PC-9 (cell line): Measurements from ENCODE around the gene CD6. TPM values are rescaled to one million over a fixed set of nuclear protein-coding genes. Genes with fewer than 3 reads are reported as not detected.

Source experiments
- BruUV-seq: library from RNA; stranded (reverse); fragments of 400-500 nt; replicated peaks from 2 replicates; lab custom pipeline; 2021; lab: Mats Ljungman, UMichigan
- CTCF ChIA-PET: fragments of 300-600 bp; sonication (Branson Sonifier 250); formaldehyde crosslinking; loops from one replicate; lab custom pipeline; 2022; ENCODE audit warnings: antibody characterized with exemption; lab: Charles Lee
- POLR2A ChIA-PET: fragments of 300-600 bp; sonication (Branson Sonifier 250); formaldehyde crosslinking; loops from one replicate; lab custom pipeline; 2022; ENCODE audit warnings: antibody characterized with exemption; ENCODE audit not compliant: unreplicated experiment; lab: Charles Lee
- DNase-seq, 2 experiments: peaks; one replicate each; pipeline versions ENCODE4 v3.0.0 to v3.0.0-alpha.2; 2015 to 2022; ENCODE audit warnings: mixed read lengths in 1 of 2
- H2AFZ ChIP-seq: fragments of 200-600 bp; sonication (generic); 2 replicates; pipeline ENCODE4 v1.8.1; 2017; ENCODE audit warnings: antibody characterized with exemption
- H3F3A ChIP-seq: fragments of 200-600 bp; sonication (generic); 2 replicates; pipeline ENCODE4 v1.8.1; 2017; ENCODE audit warnings: antibody characterized with exemption, mild to moderate bottlenecking, low read depth; ENCODE audit not compliant: insufficient read depth
- H3K27ac ChIP-seq: fragments of 200-600 bp; sonication (generic); 2 replicates; pipeline ENCODE4 v1.6.1; 2016; ENCODE audit warnings: mixed run types
- H3K27me3 ChIP-seq: fragments of 200-600 bp; sonication (generic); 2 replicates; pipeline ENCODE4 v1.6.1; 2016; ENCODE audit warnings: low read depth, mixed run types; ENCODE audit not compliant: insufficient read depth
- H3K36me3 ChIP-seq: fragments of 200-600 bp; sonication (generic); 2 replicates; pipeline ENCODE4 v1.6.1; 2016; ENCODE audit warnings: low read depth, mixed run types
- H3K4me1 ChIP-seq: fragments of 200-600 bp; sonication (generic); replicated peaks from 2 replicates; pipeline ENCODE4 v1.6.1; 2016; ENCODE audit warnings: mixed run types; ENCODE audit not compliant: insufficient read depth
- H3K4me2 ChIP-seq: fragments of 200-600 bp; sonication (generic); 2 replicates; pipeline ENCODE4 v1.6.1; 2017; ENCODE audit warnings: mixed run types
- H3K4me3 ChIP-seq: fragments of 200-600 bp; sonication (generic); 2 replicates; pipeline ENCODE4 v1.6.1; 2016; ENCODE audit warnings: mixed run types
- H3K79me2 ChIP-seq: fragments of 200-600 bp; sonication (generic); 2 replicates; pipeline ENCODE4 v1.6.1; 2017; ENCODE audit warnings: low read depth, mixed run types
- H3K9me2 ChIP-seq: fragments of 200-600 bp; sonication (generic); 2 replicates; pipeline ENCODE4 v1.8.1; 2017; ENCODE audit warnings: mild to moderate bottlenecking; ENCODE audit not compliant: insufficient read depth
- H3K9me3 ChIP-seq: fragments of 200-600 bp; sonication (generic); 2 replicates; pipeline ENCODE4 v1.8.1; 2016; ENCODE audit warnings: low read depth; ENCODE audit not compliant: insufficient read depth
- H4K20me1 ChIP-seq: fragments of 200-600 bp; sonication (generic); 2 replicates; pipeline ENCODE4 v1.8.1; 2017; ENCODE audit not compliant: insufficient read depth
- CTCF ChIP-seq: fragments of 200-600 bp; sonication (generic); conservative IDR thresholded peaks from 2 replicates; pipeline ENCODE4 v1.6.1; 2017; ENCODE audit warnings: mixed run types, antibody characterized with exemption, mild to moderate bottlenecking, moderate library complexity
- EZH2 ChIP-seq: fragments of 200-600 bp; sonication (generic); IDR thresholded peaks from 2 replicates; pipeline ENCODE4 v1.8.0; 2017; ENCODE audit warnings: antibody characterized with exemption, low read depth
- intact Hi-C: fragments of 100-400 bp; cut with micrococcal nuclease; formaldehyde crosslinking; loops from one replicate; pipeline ENCODE4 v1.10.0; 2022; ENCODE audit not compliant: unreplicated experiment
- total RNA-seq: library from RNA; stranded (reverse); gene quantifications from 2 replicates; pipeline ENCODE4 v1.2.3, GENCODE V29; 2021

CD6 gene
- total RNA-seq, 1 experiment from 2014 or later = 0.74 TPM

- DNase-seq = no peak
- H3F3A ChIP-seq = peaks cover 21% of the 10 kb centered on the region
- H2AFZ ChIP-seq = no peak overlapping the region
- no peak overlapping the region for H3K4me3 ChIP-seq
- H3K27me3 ChIP-seq = no peaks in the 10 kb centered on the region
- intact Hi-C loops = no loop called here
- H3K9me3 ChIP-seq = no peaks in the 10 kb centered on the region
- H3K4me2 ChIP-seq = no peak overlapping the region
- H3K79me2 ChIP-seq = no peaks in the 10 kb centered on the region
- ChIA-PET CTCF (no interaction called here), POLR2A (no interaction called here)
- no TSS peak for BruUV-seq
- H3K27ac ChIP-seq = no peak overlapping the region
- H3K4me1 ChIP-seq = peaks cover 26% of the 10 kb centered on the region
- no peaks in the 10 kb centered on the region for H3K36me3 ChIP-seq
- H3K9me2 ChIP-seq = no peaks in the 10 kb centered on the region
- no peak for TF ChIP-seq EZH2
- no peak for TF ChIP-seq CTCF
- no peaks in the 10 kb centered on the region for H4K20me1 ChIP-seq
Measured at GRCh38 chr11:60945295-60945667, 26.2 kb upstream of the CD6 start.

- H3K4me3 ChIP-seq = no peak overlapping the region
- TF ChIP-seq EZH2 (no peak), CTCF (no peak)
- H3K79me2 ChIP-seq = no peaks in the 10 kb centered on the region
- BruUV-seq = no TSS peak
- intact Hi-C loops = no loop called here
- H3K27me3 ChIP-seq = no peaks in the 10 kb centered on the region
- H3K27ac ChIP-seq = no peak overlapping the region
- peaks cover 21% of the 10 kb centered on the region for H3K4me1 ChIP-seq
- no peak overlapping the region for H2AFZ ChIP-seq
- no peaks in the 10 kb centered on the region for H4K20me1 ChIP-seq
- CTCF ChIA-PET = no interaction called here
- H3K9me2 ChIP-seq = no peaks in the 10 kb centered on the region
- H3K9me3 ChIP-seq = no peaks in the 10 kb centered on the region
- POLR2A ChIA-PET = no interaction called here
- H3K36me3 ChIP-seq = no peaks in the 10 kb centered on the region
- peaks cover 21% of the 10 kb centered on the region for H3F3A ChIP-seq
- no peak overlapping the region for H3K4me2 ChIP-seq
- no peak for DNase-seq
Measured at GRCh38 chr11:60946601-60947264, 24.7 kb upstream of the CD6 start.

GRCh38 chr11:60947700-60948099 is 23.8 kb upstream of the CD6 start:
- H3K27ac ChIP-seq = no peak overlapping the region
- no peaks in the 10 kb centered on the region for H3K9me3 ChIP-seq
- H3K36me3 ChIP-seq = no peaks in the 10 kb centered on the region
- BruUV-seq = no TSS peak
- DNase-seq = no peak
- no peaks in the 10 kb centered on the region for H4K20me1 ChIP-seq
- no peaks in the 10 kb centered on the region for H3K27me3 ChIP-seq
- ChIA-PET CTCF (no interaction called here), POLR2A (interaction anchor here (0.6 kb wide), 1 partner anchor 42 kb away, joined by 4 read pairs; no protein-coding TSS in a partner anchor)
- H2AFZ ChIP-seq = no peak overlapping the region
- intact Hi-C loops = no loop called here
- no peaks in the 10 kb centered on the region for H3K9me2 ChIP-seq
- H3F3A ChIP-seq = peaks cover 16% of the 10 kb centered on the region
- no peak overlapping the region for H3K4me3 ChIP-seq
- TF ChIP-seq CTCF (no peak), EZH2 (no peak)
- H3K4me2 ChIP-seq = no peak overlapping the region
- H3K79me2 ChIP-seq = no peaks in the 10 kb centered on the region
- H3K4me1 ChIP-seq = peaks cover 12% of the 10 kb centered on the region
